SK-N-SH (cell line): ENCODE data around the gene APEH. TPM values are rescaled to one million over a fixed set of nuclear protein-coding genes. Genes with fewer than 3 reads are reported as not detected.

ENCODE experiments used
- CTCF ChIA-PET: fragments of 300-600, 350-600 bp; formaldehyde crosslinking; extraction: SDS; loops from one replicate; lab custom pipeline; 2021; lab: Yijun Ruan, JAX
- POLR2A ChIA-PET: fragments of 350-600 bp; sonication (Branson Sonifier 250); formaldehyde crosslinking; extraction: SDS; loops from one replicate; lab custom pipeline; 2020; ENCODE audit warnings: antibody characterized with exemption, inconsistent platforms; lab: Yijun Ruan, JAX
- DNase-seq: peaks from one replicate; pipeline ENCODE4 v3.0.0; 2012
- H2AFZ ChIP-seq: fragments of 200-600 bp; sonication (generic); 2 replicates; pipeline ENCODE4 v1.8.1; 2016; ENCODE audit warnings: antibody characterized with exemption, mild to moderate bottlenecking, low read depth
- H3F3A ChIP-seq: fragments of 200-600 bp; sonication (generic); replicated peaks from 2 replicates; pipeline ENCODE3; 2016; ENCODE audit warnings: antibody characterized with exemption, mild to moderate bottlenecking; ENCODE audit not compliant: insufficient read depth
- H3K27ac ChIP-seq, 2 experiments: fragments of 200-500 bp in 1 of 2; fragments of 200-600 bp in 1 of 2; sonication (Bioruptor generic) in 1 of 2; sonication (generic), shearing (Covaris generic) in 1 of 2; 2 replicates each; pipeline versions ENCODE4 v1.5.1 to v1.6.1; 2014 to 2016; ENCODE audit warnings: low read depth in 2 of 2, inconsistent platforms in 1 of 2, low read length in 1 of 2, mild to moderate bottlenecking in 1 of 2, mixed read lengths in 1 of 2
- H3K27me3 ChIP-seq: fragments of 200-600 bp; sonication (generic), shearing (Covaris generic); 2 replicates; pipeline ENCODE4 v1.6.1; 2016; ENCODE audit warnings: mixed run types; ENCODE audit not compliant: insufficient read depth
- H3K36me3 ChIP-seq, 2 experiments: fragments of 200-500 bp in 1 of 2; fragments of 200-600 bp in 1 of 2; sonication (Bioruptor generic) in 1 of 2; sonication (generic) in 1 of 2; replicated peaks in 1 of 2; 2 replicates each; pipeline versions ENCODE3 to v1.5.1; 2014 to 2016; ENCODE audit warnings: low read length in 1 of 2, mild to moderate bottlenecking in 1 of 2; ENCODE audit not compliant: insufficient read depth in 2 of 2, control insufficient read depth in 1 of 2
- H3K4me1 ChIP-seq, 2 experiments: fragments of 200-500 bp in 1 of 2; fragments of 200-600 bp in 1 of 2; sonication (Bioruptor generic) in 1 of 2; sonication (generic), shearing (Covaris generic) in 1 of 2; 2 replicates each; pipeline versions ENCODE4 v1.5.1 to v1.6.1; 2014 to 2016; ENCODE audit warnings: low read depth in 1 of 2, low read length in 1 of 2, mixed run types in 1 of 2; ENCODE audit not compliant: insufficient read depth in 2 of 2, control insufficient read depth in 1 of 2
- H3K4me2 ChIP-seq: fragments of 200-600 bp; sonication (generic), shearing (Covaris generic); 2 replicates; pipeline ENCODE4 v1.6.1; 2017; ENCODE audit warnings: mixed run types
- H3K4me3 ChIP-seq, 2 experiments: fragments of 200-500 bp in 1 of 2; fragments of 200-600 bp in 1 of 2; sonication (Bioruptor generic) in 1 of 2; sonication (generic), shearing (Covaris generic) in 1 of 2; 2 replicates each; pipeline versions ENCODE4 v1.5.1 to v1.8.1; 2014 to 2016; ENCODE audit warnings: low read depth in 2 of 2, inconsistent platforms in 1 of 2, low read length in 1 of 2, mild to moderate bottlenecking in 1 of 2, mixed read lengths in 1 of 2, moderate library complexity in 1 of 2
- H3K79me2 ChIP-seq: fragments of 200-600 bp; sonication (generic); 2 replicates; pipeline ENCODE4 v1.8.1; 2017; ENCODE audit warnings: mild to moderate bottlenecking; ENCODE audit not compliant: insufficient read depth
- H3K9ac ChIP-seq: fragments of 200-600 bp; sonication (generic); 2 replicates; pipeline ENCODE4 v1.6.1; 2017; ENCODE audit warnings: mixed run types
- H3K9me2 ChIP-seq: fragments of 200-600 bp; sonication (generic); 2 replicates; pipeline ENCODE4 v1.6.1; 2017; ENCODE audit warnings: mixed run types
- H3K9me3 ChIP-seq: fragments of 200-600 bp; sonication (generic); 2 replicates; pipeline ENCODE4 v1.6.1; 2017; ENCODE audit warnings: mixed run types, mild to moderate bottlenecking, moderate library complexity
- H4K20me1 ChIP-seq: fragments of 200-600 bp; sonication (generic); 2 replicates; pipeline ENCODE4 v1.6.1; 2017; ENCODE audit warnings: mild to moderate bottlenecking, mixed run types; ENCODE audit not compliant: insufficient read depth
- CHD2 ChIP-seq: fragments of 150-350 bp; IDR thresholded peaks from 2 replicates; pipeline ENCODE4 v1.6.1; 2018; ENCODE audit warnings: low read length; ENCODE audit not compliant: partially characterized antibody
- EP300 ChIP-seq, 2 experiments: IDR thresholded peaks; 2 replicates each; pipeline versions ENCODE4 v1.4.0 to v1.6.1; 2012; ENCODE audit warnings: borderline replicate concordance in 1 of 2, low read depth in 1 of 2, low read length in 1 of 2
- FOSL2 ChIP-seq: IDR thresholded peaks from 2 replicates; pipeline ENCODE4 v1.4.0; 2012; ENCODE audit warnings: low read depth, mild to moderate bottlenecking, moderate library complexity, borderline replicate concordance
- FOXJ3 ChIP-seq: sonication (generic); formaldehyde crosslinking; IDR thresholded peaks from 2 replicates; pipeline ENCODE4 v1.5.1; 2020; ENCODE audit warnings: mild to moderate bottlenecking, missing genetic modification reagents
- FOXM1 ChIP-seq: IDR thresholded peaks from 2 replicates; pipeline ENCODE4 v1.4.0; 2012; ENCODE audit warnings: low read depth, mild to moderate bottlenecking
- GABPA ChIP-seq: IDR thresholded peaks from 2 replicates; pipeline ENCODE4 v1.4.0; 2012; ENCODE audit warnings: low read depth, mild to moderate bottlenecking
- MEF2A ChIP-seq: IDR thresholded peaks from 2 replicates; pipeline ENCODE4 v1.4.0; 2012; ENCODE audit warnings: low read depth, borderline replicate concordance
- RCOR1 ChIP-seq: fragments of 150-350 bp; IDR thresholded peaks from 2 replicates; pipeline ENCODE4 v1.6.1; 2017; ENCODE audit warnings: antibody characterized with exemption, low read length
- RFX5 ChIP-seq: IDR thresholded peaks from 2 replicates; pipeline ENCODE4 v1.6.1; 2012; ENCODE audit warnings: mild to moderate bottlenecking, improper control_type of control experiment, low read length
- RXRA ChIP-seq: IDR thresholded peaks from 2 replicates; pipeline ENCODE4 v1.4.0; 2012; ENCODE audit warnings: low read depth, mild to moderate bottlenecking, borderline replicate concordance
- SIN3A ChIP-seq: IDR thresholded peaks from 2 replicates; pipeline ENCODE4 v1.6.1; 2012; ENCODE audit warnings: low read depth, mild to moderate bottlenecking, low read length, moderate library complexity, borderline replicate concordance
- SMC3 ChIP-seq: IDR thresholded peaks from 2 replicates; pipeline ENCODE4 v1.6.1; 2012; ENCODE audit warnings: low read depth, low read length, improper control_type of control experiment
- TAF1 ChIP-seq: IDR thresholded peaks from 2 replicates; pipeline ENCODE4 v1.6.1; 2012; ENCODE audit warnings: low read depth, mild to moderate bottlenecking, low read length, moderate library complexity, borderline replicate concordance
- TCF12 ChIP-seq: IDR thresholded peaks from 2 replicates; pipeline ENCODE4 v1.4.0; 2012
- TEAD4 ChIP-seq: IDR thresholded peaks from 2 replicates; pipeline ENCODE4 v1.4.0; 2012; ENCODE audit warnings: mild to moderate bottlenecking, borderline replicate concordance; ENCODE audit not compliant: insufficient read depth
- WGBS: methylation state at CpG from one replicate; pipeline ENCODE4 v1.1.6; 2017; ENCODE audit warnings: low lambda C conversion rate; 5-methylcytosine and 5-hydroxymethylcytosine counted together
- polyA plus RNA-seq, 3 experiments: library from polyadenylated mRNA; depleted of rRNA; stranded (reverse); fragments of >200 nt; gene quantifications; 2 replicates each; pipeline ENCODE4 v1.2.3, GENCODE V29; 2012
- TF ChIP-seq, protein P1 (sequence below): IDR thresholded peaks from 2 replicates; pipeline ENCODE4; 2012
- TF ChIP-seq, protein P2 (sequence below): IDR thresholded peaks from 2 replicates; pipeline ENCODE4 v1.4.0; 2012; ENCODE audit warnings: low read depth, borderline replicate concordance
- TF ChIP-seq, protein P3 (sequence below): fragments of 150-350 bp; IDR thresholded peaks from 2 replicates; pipeline ENCODE4 v1.6.1; 2017; ENCODE audit warnings: antibody characterized with exemption, low read length, low read depth, borderline replicate concordance

Gene APEH
- polyA plus RNA-seq, 1 of the 3 experiments (the other 2 are of a cell fraction) = 112 TPM

DNA sequence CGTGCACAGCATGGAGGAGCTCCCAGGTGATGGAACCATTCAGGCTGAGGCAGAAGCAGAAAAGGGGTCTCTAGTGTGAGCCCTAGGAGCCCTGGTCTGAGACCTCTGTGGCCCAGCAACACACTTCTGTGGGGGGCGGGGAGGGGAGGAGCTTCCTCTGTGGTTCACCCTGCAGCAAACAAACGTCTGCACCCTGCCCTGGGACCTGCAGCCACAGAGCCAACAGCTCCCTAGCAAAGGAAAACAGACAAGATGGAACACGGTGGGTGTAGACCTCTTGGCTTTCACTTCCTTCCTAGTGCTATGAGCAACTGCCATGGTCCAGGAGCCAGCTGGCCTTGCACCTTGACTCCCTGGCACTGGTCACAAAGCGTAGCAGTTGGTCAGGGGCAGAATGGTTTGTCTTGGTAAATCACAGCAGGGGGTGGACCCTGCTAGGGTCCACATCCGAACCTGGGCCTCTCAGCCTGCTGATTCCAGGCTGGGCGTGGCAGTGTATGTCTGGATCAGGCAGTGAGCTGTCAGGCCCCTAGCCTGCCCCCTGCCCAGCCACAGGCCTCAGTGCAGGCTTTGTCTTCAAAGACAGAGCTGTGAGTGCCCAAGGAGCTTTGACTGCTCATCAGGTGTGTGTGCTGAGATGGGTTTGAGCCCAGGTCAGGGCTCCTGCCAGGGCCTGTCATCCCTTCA lies 38.6 kb downstream of the APEH start:
- POLR2A ChIA-PET = interaction anchor here (0.9 kb wide), 1 partner anchor 173 kb away, joined by 4 read pairs; no protein-coding TSS in a partner anchor
- no peaks in the 10 kb centered on the region for H3K27me3 ChIP-seq
- H3K9me2 ChIP-seq = no peaks in the 10 kb centered on the region
- no peak overlapping the region for H3K4me3 ChIP-seq
- no peaks in the 10 kb centered on the region for H3F3A ChIP-seq
- H3K36me3 ChIP-seq = peaks cover 8 to 16% of the 10 kb centered on the region in 2 experiments
- 81% methylated on average over 4 of the region's 7 CpGs for whole genome bisulfite sequencing
- no peak overlapping the region for H3K9ac ChIP-seq
- no peak overlapping the region for H3K4me2 ChIP-seq
- H3K4me1 ChIP-seq = no peaks in the 10 kb centered on the region
- CTCF ChIA-PET = interaction anchor here (1.2 to 1.9 kb wide), 4 partner anchors 9 to 173 kb away, joined by 3 to 14 read pairs (median 6); no protein-coding TSS in a partner anchor
- H4K20me1 ChIP-seq = no peaks in the 10 kb centered on the region
- TF ChIP-seq TEAD4 = no peak
- TF ChIP-seq RCOR1 = no peak
- no peak for TF ChIP-seq EP300 (IDR thresholded peaks at IDR 0.05; ENCODE audit: borderline replicate concordance in 1 of 2, low read depth in 1 of 2, low read length in 1 of 2)
- TF ChIP-seq MEF2A = no peak
- no peak for TF ChIP-seq RXRA
- no peak for TF ChIP-seq TAF1
- TF ChIP-seq, protein P1, sequence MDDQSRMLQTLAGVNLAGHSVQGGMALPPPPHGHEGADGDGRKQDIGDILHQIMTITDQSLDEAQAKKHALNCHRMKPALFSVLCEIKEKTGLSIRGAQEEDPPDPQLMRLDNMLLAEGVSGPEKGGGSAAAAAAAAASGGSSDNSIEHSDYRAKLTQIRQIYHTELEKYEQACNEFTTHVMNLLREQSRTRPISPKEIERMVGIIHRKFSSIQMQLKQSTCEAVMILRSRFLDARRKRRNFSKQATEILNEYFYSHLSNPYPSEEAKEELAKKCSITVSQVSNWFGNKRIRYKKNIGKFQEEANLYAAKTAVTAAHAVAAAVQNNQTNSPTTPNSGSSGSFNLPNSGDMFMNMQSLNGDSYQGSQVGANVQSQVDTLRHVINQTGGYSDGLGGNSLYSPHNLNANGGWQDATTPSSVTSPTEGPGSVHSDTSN = no peak
- no peak for TF ChIP-seq GABPA
- TF ChIP-seq, protein P2, sequence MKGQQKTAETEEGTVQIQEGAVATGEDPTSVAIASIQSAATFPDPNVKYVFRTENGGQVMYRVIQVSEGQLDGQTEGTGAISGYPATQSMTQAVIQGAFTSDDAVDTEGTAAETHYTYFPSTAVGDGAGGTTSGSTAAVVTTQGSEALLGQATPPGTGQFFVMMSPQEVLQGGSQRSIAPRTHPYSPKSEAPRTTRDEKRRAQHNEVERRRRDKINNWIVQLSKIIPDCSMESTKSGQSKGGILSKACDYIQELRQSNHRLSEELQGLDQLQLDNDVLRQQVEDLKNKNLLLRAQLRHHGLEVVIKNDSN = no peak
- TF ChIP-seq TCF12 = no peak
- no peak for TF ChIP-seq SMC3
- TF ChIP-seq FOXJ3 = no peak
- TF ChIP-seq, protein P3, sequence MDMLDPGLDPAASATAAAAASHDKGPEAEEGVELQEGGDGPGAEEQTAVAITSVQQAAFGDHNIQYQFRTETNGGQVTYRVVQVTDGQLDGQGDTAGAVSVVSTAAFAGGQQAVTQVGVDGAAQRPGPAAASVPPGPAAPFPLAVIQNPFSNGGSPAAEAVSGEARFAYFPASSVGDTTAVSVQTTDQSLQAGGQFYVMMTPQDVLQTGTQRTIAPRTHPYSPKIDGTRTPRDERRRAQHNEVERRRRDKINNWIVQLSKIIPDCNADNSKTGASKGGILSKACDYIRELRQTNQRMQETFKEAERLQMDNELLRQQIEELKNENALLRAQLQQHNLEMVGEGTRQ = no peak
- no peak for TF ChIP-seq CHD2
- TF ChIP-seq FOSL2 = no peak
- TF ChIP-seq RFX5 = no peak
- TF ChIP-seq FOXM1 = no peak
- no peak for TF ChIP-seq SIN3A
- H3K9me3 ChIP-seq = no peaks in the 10 kb centered on the region
- no peak overlapping the region for H2AFZ ChIP-seq
- no peak overlapping the region for H3K27ac ChIP-seq
- no peaks in the 10 kb centered on the region for H3K79me2 ChIP-seq
- no peak for DNase-seq
